H9 (cell line): ENCODE data around the gene GSTO1. TPM values are rescaled to one million over a fixed set of nuclear protein-coding genes. Genes with fewer than 3 reads are reported as not detected.

ENCODE experiments used
- DNase-seq: peaks from one replicate; pipeline ENCODE4 v3.0.0-alpha.2; 2017
- H2AFZ ChIP-seq: one replicate; pipeline ENCODE4 v1.6.1; 2013; ENCODE audit warnings: mild to moderate bottlenecking, low read length, control low read depth, moderate library complexity
- H2AK5ac ChIP-seq: 2 replicates; pipeline ENCODE4 v1.6.1; 2013; ENCODE audit warnings: low read length, control low read depth, mixed read lengths; ENCODE audit not compliant: insufficient read length
- H2BK120ac ChIP-seq: one replicate; pipeline ENCODE4 v1.6.1; 2013; ENCODE audit warnings: low read depth, mild to moderate bottlenecking, low read length, control low read depth, inconsistent platforms; ENCODE audit not compliant: poor library complexity, severe bottlenecking
- H2BK12ac ChIP-seq: 2 replicates; pipeline ENCODE4 v1.6.1; 2013; ENCODE audit warnings: low read length, control low read depth, mixed read lengths, low read depth; ENCODE audit not compliant: insufficient read length
- H2BK15ac ChIP-seq: 2 replicates; pipeline ENCODE4 v1.6.1; 2013; ENCODE audit warnings: low read depth, low read length, control low read depth
- H2BK20ac ChIP-seq: one replicate; pipeline ENCODE4 v1.6.1; 2013; ENCODE audit warnings: low read depth, mild to moderate bottlenecking, low read length, control low read depth, inconsistent platforms; ENCODE audit not compliant: poor library complexity, severe bottlenecking
- H2BK5ac ChIP-seq: 2 replicates; pipeline ENCODE4 v1.6.1; 2013; ENCODE audit warnings: low read length, control low read depth, mixed read lengths; ENCODE audit not compliant: insufficient read length
- H3K14ac ChIP-seq: 2 replicates; pipeline ENCODE4 v1.6.1; 2013; ENCODE audit warnings: low read length, control low read depth; ENCODE audit not compliant: insufficient read depth
- H3K18ac ChIP-seq: 2 replicates; pipeline ENCODE4 v1.6.1; 2013; ENCODE audit warnings: low read depth, mild to moderate bottlenecking, mixed read lengths, low read length, control low read depth; ENCODE audit not compliant: insufficient read length
- H3K23ac ChIP-seq: 2 replicates; pipeline ENCODE4 v1.6.1; 2013; ENCODE audit warnings: low read length, control low read depth, mixed read lengths, low read depth; ENCODE audit not compliant: insufficient read length
- H3K23me2 ChIP-seq: 2 replicates; pipeline ENCODE4 v1.6.1; 2013; ENCODE audit warnings: low read depth, mild to moderate bottlenecking, mixed read lengths, low read length, control low read depth; ENCODE audit not compliant: insufficient read length, poor library complexity, severe bottlenecking
- H3K27ac ChIP-seq: 2 replicates; pipeline ENCODE4 v1.5.1; 2013; ENCODE audit warnings: low read length, control low read depth, mixed read lengths, low read depth; ENCODE audit not compliant: insufficient read length
- H3K27me3 ChIP-seq: 2 replicates; pipeline ENCODE4 v1.6.1; 2013; ENCODE audit warnings: low read length, control low read depth, inconsistent platforms; ENCODE audit not compliant: insufficient read depth
- H3K4ac ChIP-seq: 2 replicates; pipeline ENCODE4 v1.6.1; 2013; ENCODE audit warnings: low read depth, mild to moderate bottlenecking, control low read depth, inconsistent platforms, low read length, moderate library complexity
- H3K4me1 ChIP-seq: 2 replicates; pipeline ENCODE4 v1.6.1; 2013; ENCODE audit warnings: low read length, control low read depth, inconsistent platforms; ENCODE audit not compliant: insufficient read depth
- H3K4me2 ChIP-seq: 2 replicates; pipeline ENCODE4 v1.6.1; 2013; ENCODE audit warnings: low read length, control low read depth, mixed read lengths; ENCODE audit not compliant: insufficient read length, insufficient read depth
- H3K56ac ChIP-seq: 2 replicates; pipeline ENCODE4 v1.6.1; 2013; ENCODE audit warnings: low read depth, mild to moderate bottlenecking, mixed read lengths, low read length, control low read depth; ENCODE audit not compliant: insufficient read length
- H3K79me1 ChIP-seq: 2 replicates; pipeline ENCODE4 v1.6.1; 2013; ENCODE audit warnings: low read depth, mild to moderate bottlenecking, moderate library complexity, low read length, control low read depth, inconsistent platforms; ENCODE audit not compliant: insufficient read depth, poor library complexity, severe bottlenecking
- H3K79me2 ChIP-seq: 2 replicates; pipeline ENCODE4 v1.6.1; 2013; ENCODE audit warnings: low read length, control low read depth, inconsistent platforms; ENCODE audit not compliant: insufficient read depth
- H3K9ac ChIP-seq: 2 replicates; pipeline ENCODE4 v1.6.1; 2013; ENCODE audit warnings: low read length, control low read depth, mixed read lengths; ENCODE audit not compliant: insufficient read length; ENCODE audit errors: extremely low read depth
- H3K9me3 ChIP-seq: one replicate; pipeline ENCODE4 v1.6.1; 2013; ENCODE audit warnings: low read depth, low read length, inconsistent platforms; ENCODE audit not compliant: control insufficient read depth
- H3T11ph ChIP-seq: one replicate; pipeline ENCODE4 v1.6.1; 2013; ENCODE audit warnings: mild to moderate bottlenecking, low read length, control low read depth, inconsistent platforms
- H4K20me1 ChIP-seq: one replicate; pipeline ENCODE4 v1.6.1; 2013; ENCODE audit not compliant: control insufficient read depth, insufficient read length, insufficient read depth
- H4K5ac ChIP-seq: 2 replicates; pipeline ENCODE4 v1.6.1; 2013; ENCODE audit warnings: low read depth, mild to moderate bottlenecking, mixed read lengths, low read length, control low read depth; ENCODE audit not compliant: insufficient read length
- H4K8ac ChIP-seq: replicated peaks from 2 replicates; pipeline ENCODE4 v1.6.1; 2013; ENCODE audit warnings: low read length, control low read depth, mixed read lengths, low read depth; ENCODE audit not compliant: insufficient read length
- H4K91ac ChIP-seq: 2 replicates; pipeline ENCODE4 v1.6.1; 2013; ENCODE audit warnings: low read depth, mild to moderate bottlenecking, moderate library complexity, mixed read lengths, low read length, control low read depth; ENCODE audit not compliant: insufficient read length
- H3K27ac Mint-ChIP-seq, 3 experiments: 2 replicates in 2 of 3; 3 replicates in 1 of 3; pipeline ENCODE4 v1.8.0; 2020 to 2021; ENCODE audit warnings: mixed read lengths in 3 of 3, mild to moderate bottlenecking in 1 of 3, moderate library complexity in 1 of 3
- H3K27me3 Mint-ChIP-seq: 2 replicates; pipeline ENCODE4 v1.8.0; 2021; ENCODE audit warnings: low read depth, mild to moderate bottlenecking, moderate library complexity, mixed read lengths
- H3K36me3 Mint-ChIP-seq, 3 experiments: 2 replicates in 2 of 3; 3 replicates in 1 of 3; pipeline ENCODE4 v1.8.0; 2020 to 2021; ENCODE audit warnings: low read depth in 3 of 3, mixed read lengths in 3 of 3; ENCODE audit not compliant: insufficient read depth in 1 of 3
- H3K4me1 Mint-ChIP-seq, 2 experiments: 2 replicates each; pipeline ENCODE4 v1.8.0; 2020; ENCODE audit warnings: mixed read lengths in 2 of 2
- H3K4me3 Mint-ChIP-seq, 2 experiments: 2 replicates in 1 of 2; 3 replicates in 1 of 2; pipeline ENCODE4 v1.8.0; 2020 to 2021; ENCODE audit warnings: mild to moderate bottlenecking in 2 of 2, mixed read lengths in 2 of 2, moderate library complexity in 1 of 2
- H3K9me3 Mint-ChIP-seq, 2 experiments: 2 replicates in 1 of 2; 3 replicates in 1 of 2; pipeline ENCODE4 v1.8.0; 2020; ENCODE audit warnings: mild to moderate bottlenecking in 2 of 2, mixed read lengths in 2 of 2, moderate library complexity in 1 of 2
- CTCF ChIP-seq: fragments of 200-600 bp; sonication (generic); conservative IDR thresholded peaks from 3 replicates; pipeline ENCODE4 v1.8.0; 2021; ENCODE audit warnings: antibody characterized with exemption, mild to moderate bottlenecking
- WGBS: extraction: QIAGEN DNeasy Blood & Tissue Kit; methylation state at CpG from one replicate; pipeline ENCODE4 v1.1.7; 2013; ENCODE audit warnings: missing lambda C conversion rate, low lambda C conversion rate, mixed read lengths; ENCODE audit not compliant: insufficient read length; ENCODE audit errors: extremely low coverage; 5-methylcytosine and 5-hydroxymethylcytosine counted together
- total RNA-seq: library from RNA; stranded (reverse); gene quantifications from 2 replicates; pipeline ENCODE4 v1.2.1, GENCODE V29; 2021

The GSTO1 gene
- total RNA-seq, 1 experiment from 2014 or later = 114 TPM

- TF ChIP-seq CTCF = no peak
- Histone ChIP-seq H3K56ac (no peak overlapping the region), H2BK15ac (no peak overlapping the region), H4K20me1 (no peaks in the 10 kb centered on the region), H2BK12ac (no peak overlapping the region), H3K9me3 (no peaks in the 10 kb centered on the region), H4K8ac (no peak overlapping the region), H3K4me2 (no peak overlapping the region), H3K79me1 (no peaks in the 10 kb centered on the region), H3K23me2 (no peaks in the 10 kb centered on the region), H3T11ph (no peak overlapping the region), H3K4ac (no peak overlapping the region), H2BK120ac (no peak overlapping the region), H3K9ac (no peak overlapping the region), H3K18ac (no peak overlapping the region), H4K91ac (no peak overlapping the region), H3K79me2 (no peaks in the 10 kb centered on the region), H4K5ac (no peak overlapping the region), H2BK20ac (no peak overlapping the region), H3K27ac (no peak overlapping the region), H3K4me1 (no peaks in the 10 kb centered on the region), H3K14ac (no peak overlapping the region), H2AK5ac (no peak overlapping the region), H2AFZ (no peak overlapping the region), H3K23ac (no peak overlapping the region), H2BK5ac (no peak overlapping the region), H3K27me3 (no peaks in the 10 kb centered on the region)
- H3K27me3 Mint-ChIP-seq = peaks cover 6% of the 10 kb centered on the region
- WGBS = no CpG with 5 or more reads among the region's 2 CpGs
- DNase-seq = no peak
- no peak overlapping the region for H3K27ac Mint-ChIP-seq
- H3K36me3 Mint-ChIP-seq = peaks cover 0 to 5% (median 4%) of the 10 kb centered on the region in 3 experiments; a peak in 2 of 7 replicates
- H3K4me1 Mint-ChIP-seq = peaks cover 14 to 18% of the 10 kb centered on the region in 2 experiments
- peaks cover 0 to 12% of the 10 kb centered on the region in 2 experiments; a peak in 3 of 5 replicates for H3K9me3 Mint-ChIP-seq
- no peak overlapping the region for H3K4me3 Mint-ChIP-seq
Measured at GRCh38 chr10:104246976-104247375, 7.7 kb upstream of the GSTO1 start.
